Stimulated activated CD8-positive, alpha-beta memory T cell treated with anti-CD3 and anti-CD28 coated beads, Interleukin-15, amount 100 ng/mL, for 1 hour (primary cell): ENCODE results near the gene KLHL20.
"Not testable (repeated sequence)": the region's sequence is repeated elsewhere in the genome, so short reads cannot be mapped to it uniquely, and the experiment has no call there.

Experiments used
- DNase-seq: peaks from one replicate; pipeline ENCODE4 v3.0.0-alpha.2; 2020; ENCODE audit warnings: low read depth

The KLHL20 gene

DNA sequence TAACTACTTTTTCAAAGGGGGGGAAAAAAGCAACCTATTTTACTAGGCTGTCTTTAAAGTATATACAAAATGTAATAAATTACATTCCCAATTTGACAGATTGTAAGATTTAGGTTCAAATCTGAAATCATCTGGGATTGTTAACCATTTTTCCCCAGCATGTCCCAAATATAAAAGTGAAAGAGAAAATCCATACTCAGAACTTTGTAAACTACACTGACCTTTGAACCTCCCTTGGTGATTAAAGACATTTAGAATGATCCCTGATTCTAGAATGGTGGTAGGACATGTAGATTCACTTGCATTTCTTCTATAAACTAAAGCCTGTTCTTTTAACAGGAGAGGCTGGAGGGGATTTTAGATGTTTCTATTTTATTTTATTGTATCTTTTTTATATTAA lies 39.0 kb downstream of the KLHL20 start:
- no peak for DNase-seq

DNA sequence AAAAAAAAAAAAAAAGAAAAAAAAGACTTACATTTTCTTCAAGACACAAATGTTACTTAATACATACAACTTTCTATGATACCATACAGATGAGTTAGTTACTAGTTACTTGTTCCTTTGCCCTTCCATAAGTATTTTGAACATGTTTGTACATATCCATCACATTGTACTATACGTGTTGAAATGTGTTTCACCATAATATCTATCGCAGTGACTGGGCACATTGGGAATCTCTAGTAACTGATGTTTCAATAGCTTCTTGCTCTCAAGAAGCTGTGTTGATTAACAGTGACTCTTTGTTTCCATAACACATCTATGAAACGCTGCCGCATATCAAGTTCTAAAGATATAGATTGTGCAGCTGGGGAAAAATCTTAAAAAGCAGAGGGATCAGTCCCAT lies 42.9 kb downstream of the KLHL20 start:
- DNase-seq, result no peak

DNA sequence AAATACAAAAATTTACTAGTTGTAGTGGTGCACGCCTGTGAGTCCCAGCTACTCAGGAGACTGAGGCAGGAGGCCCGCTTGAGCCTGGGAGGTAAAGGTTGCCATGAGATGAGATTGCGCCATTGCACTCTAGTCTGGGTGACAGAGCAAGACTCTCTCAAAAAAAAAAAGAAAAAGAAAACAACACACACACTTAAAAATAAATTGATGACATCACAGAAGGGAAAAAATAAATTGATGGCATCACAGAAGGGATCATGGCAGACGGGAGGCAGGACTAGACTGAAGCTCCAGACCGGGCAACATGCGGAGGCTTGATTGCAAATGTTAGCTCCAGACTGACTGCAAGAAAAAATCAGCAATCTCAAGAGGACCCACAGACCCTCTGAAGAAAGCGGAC lies 43.3 kb downstream of the KLHL20 start:
- no peak for DNase-seq

DNA sequence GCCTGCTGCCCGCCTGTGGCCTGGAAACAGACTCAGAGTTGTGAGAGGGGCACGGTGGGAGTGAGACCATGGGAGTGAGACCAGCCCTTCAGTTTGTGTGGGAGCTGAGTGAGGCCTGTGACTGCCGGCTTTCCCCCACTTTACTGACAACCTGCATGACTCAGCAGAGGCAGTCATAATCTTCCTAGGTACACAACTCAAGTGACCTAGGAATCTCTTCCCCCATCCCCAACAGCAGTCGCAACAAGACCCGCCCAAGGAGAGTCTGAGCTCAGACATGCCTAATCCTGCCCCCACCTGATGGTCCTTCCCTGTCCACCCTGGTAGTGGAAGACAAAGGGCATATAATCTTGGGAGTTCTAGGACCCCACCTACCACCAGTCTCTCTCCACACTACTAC lies 44.2 kb downstream of the KLHL20 start:
- DNase-seq, result no peak

DNA sequence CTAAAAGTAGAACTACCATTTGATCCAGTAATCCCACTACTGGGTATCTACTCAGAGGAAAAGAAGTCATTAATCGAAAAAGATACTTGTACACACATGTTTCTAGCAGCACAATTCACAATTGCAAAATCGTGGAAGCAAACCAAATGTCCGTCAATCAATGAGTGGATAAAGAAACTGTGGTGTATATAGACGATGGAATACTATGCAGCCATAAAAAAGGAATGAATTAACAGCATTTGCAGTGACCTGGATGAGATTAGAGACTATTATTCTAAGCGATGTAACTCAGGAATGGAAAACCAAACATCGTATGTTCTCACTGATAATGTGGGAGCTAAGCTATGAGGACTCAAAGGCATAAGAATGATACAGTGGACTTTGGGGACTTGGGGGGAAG lies 49.5 kb downstream of the KLHL20 start:
- not testable (repeated sequence) for DNase-seq

DNA sequence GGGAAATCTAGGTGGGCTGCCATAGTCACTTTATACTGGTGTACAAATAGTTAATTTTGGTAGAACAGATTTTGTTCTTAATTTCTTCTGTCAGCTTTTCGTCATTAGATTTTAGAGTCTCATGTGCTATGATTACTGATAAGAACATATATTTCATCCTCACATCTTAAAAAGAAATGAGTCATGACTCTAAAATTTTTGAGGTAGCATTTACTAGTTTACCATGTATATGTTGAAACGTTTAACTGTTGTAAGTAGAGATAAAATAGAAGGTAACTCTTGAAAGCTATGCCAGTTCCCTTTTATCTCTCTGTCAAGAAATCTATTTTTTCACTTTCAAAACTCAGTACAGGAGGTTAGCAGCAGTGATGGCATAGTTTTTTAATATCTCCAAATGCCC lies 53.4 kb downstream of the KLHL20 start:
- no peak for DNase-seq

DNA sequence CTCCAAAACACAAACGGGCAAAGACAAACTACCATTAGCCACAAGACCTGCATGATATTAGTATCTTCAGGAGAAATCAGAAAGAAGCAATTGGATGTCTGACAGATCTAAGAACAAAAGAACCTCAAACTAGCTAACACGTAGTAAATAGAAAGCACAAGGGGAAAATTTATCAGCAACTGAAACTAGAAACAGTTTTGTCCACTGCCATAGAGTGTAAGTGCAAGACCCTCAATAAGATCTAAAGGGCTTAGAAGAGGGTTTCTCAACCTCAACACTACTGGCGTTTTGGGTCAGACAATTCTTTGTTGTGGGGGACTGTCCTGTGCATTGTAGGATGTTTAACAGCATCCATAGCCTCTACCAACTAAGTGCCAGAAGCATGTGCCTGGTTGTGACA lies 54.0 kb downstream of the KLHL20 start:
- DNase-seq, result no peak

DNA sequence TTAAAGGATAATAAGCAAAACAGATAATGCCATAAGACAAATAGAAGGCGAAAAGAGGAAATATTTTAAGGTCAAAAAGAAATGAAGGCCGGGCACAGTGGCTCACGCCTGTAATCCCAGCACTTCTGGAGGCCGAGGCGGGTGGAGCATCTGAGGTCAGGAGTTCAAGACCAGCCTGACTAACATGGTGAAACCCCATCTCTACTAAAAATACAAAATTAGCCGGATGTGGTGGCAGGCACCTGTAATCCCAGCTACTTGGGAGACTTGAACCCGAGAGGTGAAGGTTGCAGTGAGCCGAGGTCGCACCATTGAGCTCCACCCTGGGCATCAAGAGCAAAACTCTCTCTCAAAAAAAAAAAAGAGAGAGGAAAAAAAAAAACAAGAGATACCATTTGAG lies 55.5 kb downstream of the KLHL20 start:
- DNase-seq, result not testable (repeated sequence)

DNA sequence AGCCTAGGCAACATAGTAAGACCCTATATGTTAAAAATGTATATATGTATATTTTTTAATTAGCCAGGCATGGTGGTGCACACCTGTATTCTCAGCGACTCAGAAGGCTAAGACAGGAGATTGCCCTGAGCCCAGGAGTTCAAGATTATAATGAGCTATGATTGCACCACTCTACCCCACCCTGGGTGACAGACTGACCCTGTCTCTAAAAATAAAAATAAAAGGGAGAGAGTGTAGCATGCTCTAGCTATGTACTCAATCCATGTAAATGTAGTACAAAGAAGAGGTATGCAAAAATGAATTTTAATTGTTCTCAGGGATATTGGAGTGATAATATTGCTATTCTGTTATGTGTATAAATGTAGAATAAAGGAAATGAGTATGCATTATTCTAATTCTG lies 56.8 kb downstream of the KLHL20 start:
- no peak for DNase-seq

DNA sequence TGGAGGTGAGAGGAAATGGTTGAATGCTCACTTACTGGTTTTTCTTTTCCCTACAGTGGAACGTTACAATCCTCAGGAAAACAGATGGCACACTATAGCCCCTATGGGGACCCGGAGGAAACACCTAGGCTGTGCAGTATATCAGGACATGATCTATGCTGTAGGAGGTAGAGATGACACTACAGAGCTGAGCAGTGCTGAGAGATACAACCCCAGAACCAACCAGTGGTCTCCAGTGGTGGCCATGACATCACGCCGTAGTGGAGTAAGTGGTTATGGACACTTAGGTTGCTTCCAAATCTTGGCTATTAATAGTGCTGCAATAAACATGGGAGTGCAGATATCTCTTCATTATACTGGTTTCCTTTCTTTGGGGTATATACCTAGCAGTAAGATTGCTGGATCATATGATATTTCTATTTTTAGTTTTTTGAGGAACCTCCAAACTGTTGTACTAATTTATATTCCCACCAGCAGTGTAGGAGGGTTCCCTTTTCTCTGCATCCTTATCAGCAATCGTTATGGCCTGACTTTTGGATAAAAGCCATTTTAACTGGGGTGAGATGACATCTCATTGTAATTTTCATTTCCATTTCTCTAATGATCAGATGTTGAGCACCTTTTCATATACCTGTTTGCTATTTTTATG lies 60.9 kb downstream of the KLHL20 start:
- DNase-seq, result no peak

DNA sequence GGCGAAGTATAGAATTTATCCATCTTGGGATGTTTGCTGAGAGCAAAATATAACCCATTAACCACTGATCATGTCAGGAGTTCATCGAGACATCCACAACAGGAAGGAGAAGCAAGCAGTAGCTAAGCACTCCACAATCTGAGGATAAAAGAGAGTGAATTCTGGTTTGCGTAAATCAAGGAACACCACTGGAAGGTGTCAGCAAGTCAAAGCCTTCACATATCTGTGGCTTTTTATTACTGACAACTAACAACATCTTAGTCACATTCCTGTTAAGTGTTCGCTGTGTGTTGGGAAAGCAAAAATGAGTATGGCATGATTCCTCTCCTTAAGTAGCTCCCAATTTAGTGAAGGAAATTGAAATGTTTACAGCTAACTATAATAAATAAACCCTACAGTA lies 65.2 kb downstream of the KLHL20 start:
- DNase-seq, result no peak

DNA sequence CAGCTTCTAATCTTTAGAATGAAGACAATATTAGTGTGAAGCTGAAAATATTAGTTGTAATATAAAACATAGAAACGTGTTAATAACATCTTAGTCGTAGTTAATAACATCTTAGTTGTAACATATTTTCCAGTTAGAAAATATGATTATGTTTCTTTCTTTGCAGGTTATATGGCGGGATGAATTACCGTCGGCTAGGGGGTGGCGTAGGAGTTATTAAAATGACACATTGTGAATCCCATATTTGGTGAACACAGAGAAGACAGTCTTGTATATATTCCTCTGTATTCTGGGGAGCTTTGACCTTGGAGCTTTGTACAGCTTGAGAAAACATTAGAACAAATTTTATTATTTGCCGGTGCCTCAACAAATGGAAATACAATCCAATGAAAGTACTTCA lies 70.2 kb downstream of the KLHL20 start:
- DNase-seq, result no peak

DNA sequence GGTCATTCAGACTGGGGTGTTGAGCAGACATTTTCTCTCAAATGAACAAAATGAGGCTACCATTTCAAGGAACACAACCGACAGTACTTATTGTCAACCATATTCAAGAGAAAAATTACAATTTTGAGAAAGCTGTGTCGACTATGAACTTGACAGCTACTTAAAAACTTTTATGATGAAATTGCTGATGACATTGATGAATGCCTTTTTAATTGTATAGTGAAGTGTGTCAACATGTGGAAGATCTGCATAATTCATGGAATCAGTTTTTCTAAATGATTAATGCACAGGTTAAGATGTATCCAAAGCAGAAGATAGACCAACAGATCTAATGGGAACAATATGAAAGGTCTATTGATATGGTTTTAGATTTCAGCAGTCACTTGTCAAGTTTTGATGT lies 75.1 kb downstream of the KLHL20 start:
- DNase-seq, result no peak

DNA sequence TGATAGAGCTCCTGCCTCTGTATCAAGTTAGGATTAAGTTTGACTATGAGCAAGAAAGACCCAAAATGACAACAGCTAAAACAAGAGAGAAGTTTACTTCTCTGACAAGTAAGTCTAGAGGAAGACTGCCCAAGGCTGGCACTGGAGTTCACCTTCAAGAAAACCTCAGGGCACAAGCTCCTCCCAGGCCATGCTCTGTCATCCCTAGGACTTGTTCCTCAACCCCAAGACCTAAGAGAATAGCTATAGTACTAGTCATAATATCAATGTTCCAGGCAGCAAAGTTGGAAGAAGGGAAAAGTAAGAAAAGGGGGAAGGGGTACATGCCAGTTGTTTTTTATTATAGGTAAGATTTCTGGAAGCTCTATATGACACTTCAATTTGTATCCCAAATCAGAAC lies 83.3 kb downstream of the KLHL20 start:
- DNase-seq, result no peak

DNA sequence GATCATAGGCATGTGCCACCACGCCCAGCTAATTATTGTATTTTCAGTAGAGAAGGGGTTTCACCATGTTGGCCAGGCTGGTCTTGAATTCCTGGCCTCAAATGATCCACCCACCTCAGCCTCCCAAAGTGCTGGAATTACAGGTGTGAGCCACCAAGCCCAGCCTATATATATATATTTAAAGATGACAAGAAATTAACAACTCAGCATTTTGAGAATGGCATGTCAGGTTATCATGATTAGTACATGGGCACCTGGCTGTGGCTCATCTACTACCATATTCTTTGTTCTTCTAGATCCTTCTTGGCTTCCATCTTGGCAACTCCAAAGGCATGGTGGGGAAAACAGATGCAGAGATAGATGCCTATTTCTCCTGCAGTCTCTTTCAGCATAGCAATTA lies 85.2 kb downstream of the KLHL20 start:
- DNase-seq, result not testable (repeated sequence)

DNA sequence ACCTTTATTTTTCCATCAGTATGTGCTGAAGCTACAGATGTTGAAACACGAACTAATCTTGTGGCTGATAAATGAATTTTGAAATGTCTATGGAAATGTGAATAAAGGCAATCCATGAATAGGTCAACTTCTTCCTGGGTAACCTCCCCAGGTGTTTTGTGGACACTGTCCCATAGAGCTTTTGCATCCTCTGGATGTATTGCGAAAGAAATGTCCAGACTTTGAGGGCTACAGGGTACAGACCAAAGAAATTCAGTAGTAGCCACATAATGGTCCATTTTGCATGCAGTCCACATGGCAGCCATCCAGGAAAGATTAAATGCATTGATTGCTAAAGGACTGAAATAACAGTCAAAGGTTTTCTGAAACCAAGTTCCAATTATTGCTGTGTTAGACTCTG lies 88.2 kb downstream of the KLHL20 start:
- no peak for DNase-seq

DNA sequence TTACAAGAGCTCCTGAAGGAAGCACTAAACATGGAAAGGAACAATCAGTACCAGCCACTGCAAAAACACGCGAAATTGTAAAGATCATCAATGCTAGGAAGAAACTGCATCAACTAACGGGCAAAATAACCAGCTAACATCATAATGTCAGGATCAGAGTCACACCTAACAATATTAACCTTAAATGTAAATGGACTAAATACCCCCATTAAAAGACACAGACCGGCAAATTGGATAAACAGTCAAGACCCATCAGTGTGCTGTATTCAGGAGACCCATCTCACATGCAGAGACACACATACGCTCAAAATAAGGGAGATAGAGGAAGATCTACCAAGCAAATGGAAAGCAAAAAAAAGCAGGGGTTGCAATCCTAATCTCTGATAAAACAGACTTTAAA lies 98.9 kb downstream of the KLHL20 start:
- not testable (repeated sequence) for DNase-seq

DNA sequence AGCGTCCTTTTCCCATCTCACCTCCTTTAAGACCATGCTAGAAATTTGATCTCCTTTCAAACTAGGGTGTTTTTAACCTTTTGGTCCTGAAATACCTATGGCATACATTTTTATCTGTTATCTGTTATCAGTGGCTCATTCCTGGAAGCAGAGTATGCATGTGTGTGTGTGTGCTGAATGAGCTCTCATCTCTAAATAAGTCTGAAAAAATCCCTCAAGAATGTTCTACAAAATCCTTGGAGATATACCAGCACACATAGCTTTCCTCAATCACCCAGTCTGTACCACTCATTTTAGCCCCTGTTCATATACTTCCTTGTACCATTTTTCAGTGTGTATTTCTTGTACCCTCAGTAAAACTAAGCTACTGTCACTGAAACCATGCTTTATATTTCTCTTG lies 103.7 kb downstream of the KLHL20 start:
- no peak for DNase-seq

DNA sequence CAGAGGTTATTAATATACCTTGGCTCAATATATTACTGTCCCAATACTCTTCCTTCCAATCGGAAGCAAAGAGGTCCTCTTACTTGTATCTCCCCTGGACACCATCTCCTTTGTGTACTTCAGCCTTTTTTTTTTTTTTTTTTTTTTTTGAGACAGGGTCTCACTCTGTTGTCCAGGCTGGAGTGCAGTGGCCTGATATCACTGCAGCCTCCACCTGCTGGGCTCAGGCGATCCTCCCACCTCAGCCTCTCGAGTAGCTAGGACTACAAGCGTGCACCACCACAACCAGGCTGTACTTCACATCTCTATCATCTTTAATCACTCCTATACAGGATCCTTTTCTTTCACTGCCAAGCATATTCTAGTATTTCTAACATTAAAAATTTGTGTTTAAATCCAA lies 106.9 kb downstream of the KLHL20 start:
- DNase-seq, result no peak

DNA sequence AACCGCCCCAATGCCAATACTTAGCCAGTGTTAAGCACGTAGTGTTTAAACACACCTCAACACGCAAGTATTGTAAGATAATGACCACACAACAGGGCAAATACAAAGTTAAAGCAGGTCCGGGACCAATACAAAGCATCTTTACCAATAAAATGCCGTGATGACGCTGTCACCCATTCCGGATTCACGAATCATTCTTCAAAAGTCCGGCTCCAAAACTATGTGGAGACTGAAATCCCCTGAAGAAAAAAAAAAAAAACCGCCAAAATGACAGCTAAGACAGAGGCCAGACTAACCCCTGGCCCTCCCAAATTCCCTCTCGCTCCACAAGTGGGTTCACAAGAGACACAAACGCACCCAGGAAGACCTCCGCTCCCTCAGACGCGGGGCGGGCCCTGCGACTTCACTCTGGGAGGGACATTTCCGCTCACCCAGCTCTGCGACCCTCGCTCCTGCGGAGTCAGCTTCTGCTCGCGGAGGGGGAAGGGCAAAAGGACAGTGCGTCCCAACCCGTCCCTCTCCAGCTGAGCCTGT lies 109.1 kb downstream of the KLHL20 start:
- no peak for DNase-seq

DNA sequence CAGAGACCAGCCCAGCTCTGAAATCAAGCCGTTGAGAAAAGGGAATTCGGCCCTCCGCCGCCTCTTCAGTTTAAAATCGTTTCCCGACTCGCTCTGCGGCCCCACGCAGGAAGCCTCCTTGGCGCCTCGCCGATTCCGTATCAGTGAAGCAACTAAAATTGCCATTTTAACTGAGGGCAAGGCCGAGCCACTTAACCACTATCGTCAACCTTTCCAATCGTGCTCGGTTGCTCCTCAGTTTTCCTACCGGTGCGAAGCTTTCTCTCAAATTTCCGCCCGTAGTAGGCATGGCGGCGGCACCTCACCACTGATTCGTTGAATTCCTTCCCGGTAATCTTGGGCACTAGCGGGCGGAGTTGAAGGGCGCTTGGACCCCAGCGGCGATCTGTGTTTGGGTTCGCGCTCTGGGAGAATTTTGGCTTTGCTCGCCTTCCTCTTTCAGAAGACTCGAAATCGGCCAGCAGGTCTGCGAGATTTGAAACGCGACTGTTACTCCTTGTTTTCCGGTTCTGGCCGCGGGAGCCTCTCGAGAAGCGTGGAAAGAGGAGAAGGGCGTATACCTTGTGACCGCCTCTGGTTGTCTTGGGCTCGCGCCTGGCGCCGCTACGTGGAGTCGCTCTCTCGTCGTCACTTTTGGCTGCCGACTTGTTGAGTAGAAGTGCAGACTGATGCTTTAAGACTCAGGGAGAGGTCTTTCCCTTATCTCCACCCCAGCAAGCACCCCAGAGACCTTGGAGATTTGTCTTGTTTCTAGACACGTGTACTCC lies 109.7 kb downstream of the KLHL20 start, which contains the start of the genes CENPL and DARS2:
Gene CENPL (minus strand): TSS at position 569 of the 767 bp plus-strand sequence. CDS start 13,584 bp downstream, outside the sequence.
Gene DARS2 (plus strand): TSS at position 359 of the 767 bp plus-strand sequence. CDS start 557 bp downstream, outside the sequence.
- peak; percentile 77 for DNase-seq

DNA sequence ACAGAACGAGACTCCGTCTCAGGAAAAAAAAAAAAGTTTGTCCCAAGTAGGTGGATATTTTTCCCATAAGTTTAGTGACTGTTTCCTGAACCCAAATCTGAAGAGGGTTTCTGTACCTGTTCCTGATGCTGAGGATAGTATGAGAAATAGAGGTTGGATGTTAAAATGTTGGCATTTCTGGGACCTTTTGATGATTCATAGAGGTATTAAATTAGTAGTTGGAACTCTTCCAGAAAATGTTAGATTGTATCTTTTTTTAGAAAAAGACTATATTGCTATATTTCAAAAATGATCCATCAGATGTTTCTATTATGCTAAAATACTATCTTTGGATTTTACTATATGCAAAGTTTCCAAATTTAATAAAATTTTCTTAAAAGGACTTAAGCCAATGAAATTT lies 112.8 kb downstream of the KLHL20 start:
- DNase-seq, result no peak

DNA sequence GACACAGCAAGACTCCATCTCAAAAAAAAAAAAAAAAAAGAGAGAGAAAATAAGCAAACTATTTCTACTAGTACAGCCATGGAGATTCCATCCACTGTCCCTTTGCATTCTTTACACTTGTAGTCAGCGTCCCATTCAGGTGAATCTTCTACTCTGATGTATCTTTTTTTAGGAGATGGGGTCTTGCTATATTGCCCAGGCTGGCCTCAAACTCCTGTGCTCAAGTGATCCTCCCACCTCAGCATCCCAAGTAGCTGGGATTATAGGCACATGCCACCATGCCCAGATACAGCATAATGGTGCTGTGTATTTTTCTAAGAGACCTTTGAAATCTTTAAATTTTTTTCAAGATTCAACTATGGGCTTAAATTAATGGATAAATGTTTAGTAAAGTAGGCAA lies 118.0 kb downstream of the KLHL20 start:
- no peak for DNase-seq
